ENCODE data around the gene VSX1.

The VSX1 gene

DNA sequence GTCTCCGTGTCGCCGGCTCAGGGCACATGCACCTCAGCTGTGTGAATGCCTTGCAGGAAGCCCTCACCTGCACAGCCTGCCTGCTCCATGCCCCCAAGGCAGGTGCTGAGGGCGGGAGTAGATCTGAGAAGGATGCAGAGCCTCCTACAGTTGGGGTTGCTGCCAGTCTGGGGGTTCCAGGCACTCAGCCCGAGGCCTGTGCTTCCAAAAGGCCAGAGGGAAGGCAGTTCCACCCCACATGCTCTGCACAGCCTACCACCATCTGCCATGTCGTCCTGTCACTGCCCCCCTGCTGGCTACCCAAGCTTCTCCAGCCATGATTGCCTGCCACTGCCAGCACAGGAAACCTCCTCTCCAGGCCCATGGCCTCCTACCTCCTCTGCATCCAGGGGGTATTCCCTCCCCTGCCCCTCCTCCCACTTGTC lies 43.3 kb downstream of the VSX1 start:
- H3K36me3 ChIP-seq (ENCODE audit: control insufficient read depth, insufficient read depth, low read length): no peaks in the 10 kb centered on the region
- no peak overlapping the region for H3K4me3 ChIP-seq (ENCODE audit: low read depth, low read length)
- peaks cover 3% of the 10 kb centered on the region for H3K27me3 ChIP-seq (ENCODE audit: control insufficient read depth, insufficient read depth, low read length)
- H3K9ac ChIP-seq (ENCODE audit: low read depth, low read length): no peak overlapping the region
- no peaks in the 10 kb centered on the region for H3K4me1 ChIP-seq (ENCODE audit: control insufficient read depth, insufficient read depth, low read length)
- H3K9me3 ChIP-seq (ENCODE audit: control insufficient read depth, insufficient read depth, low read length): no peaks in the 10 kb centered on the region

DNA sequence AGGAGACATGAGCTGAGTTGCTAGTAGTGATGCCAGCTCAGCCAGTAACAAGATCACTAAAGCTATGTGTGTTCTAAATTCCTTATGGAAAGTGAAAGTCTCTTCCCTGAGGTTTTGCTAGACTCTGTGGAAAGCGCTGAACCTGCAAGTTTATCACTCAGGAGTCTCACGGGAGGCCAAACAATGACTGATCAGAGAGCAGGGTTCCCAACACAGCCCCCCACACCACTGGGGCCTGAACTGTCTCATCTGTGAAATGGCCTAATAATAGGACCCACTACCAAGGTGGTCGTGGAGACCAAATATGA lies 43.9 kb downstream of the VSX1 start:
- no peak overlapping the region for H3K9ac ChIP-seq (ENCODE audit: low read depth, low read length)

DNA sequence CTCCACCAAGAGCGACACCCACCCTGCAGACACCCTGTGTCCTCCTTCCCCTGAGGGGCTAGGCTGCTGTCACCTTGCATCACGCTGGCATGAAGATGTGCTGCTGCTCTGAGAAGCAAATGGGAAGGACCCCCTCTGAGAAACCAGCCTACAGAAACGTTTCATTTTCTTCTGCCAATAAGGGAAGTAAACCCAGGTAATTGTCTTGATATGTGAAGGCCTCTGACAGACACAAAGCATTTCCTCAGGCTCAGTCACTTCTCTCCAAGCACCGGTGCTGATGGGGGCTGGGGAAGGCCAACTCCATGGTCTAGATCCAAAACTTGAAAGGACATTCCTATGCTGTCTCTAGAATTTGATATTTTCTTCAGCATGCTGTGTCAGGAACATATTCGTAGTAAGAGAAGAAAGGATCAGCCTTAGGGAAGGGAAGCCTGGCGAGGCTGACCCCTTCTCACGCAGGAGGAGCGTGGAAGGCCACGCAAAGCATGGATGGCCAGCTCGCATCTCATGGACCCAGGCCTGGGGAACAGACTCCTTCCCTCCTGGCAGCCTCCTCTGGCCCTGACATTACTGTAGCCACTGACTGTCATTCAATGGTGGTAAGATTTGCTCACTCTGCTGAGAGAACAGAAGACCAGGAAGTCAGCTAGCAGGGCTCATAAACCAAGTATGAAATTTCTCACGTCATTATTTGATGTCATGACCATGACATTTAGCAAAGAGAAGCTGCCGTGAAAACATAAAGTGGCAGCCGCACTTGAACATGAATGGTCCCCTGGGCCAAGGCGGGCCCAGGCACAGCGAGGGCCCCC lies 44.4 kb downstream of the VSX1 start:
- Histone ChIP-seq H3K4me3 (ENCODE audit: low read depth, low read length) (no peak overlapping the region), H3K9ac (ENCODE audit: low read depth, low read length) (no peak overlapping the region), H3K9me3 (ENCODE audit: control insufficient read depth, insufficient read depth, low read length) (no peaks in the 10 kb centered on the region), H3K36me3 (ENCODE audit: control insufficient read depth, insufficient read depth, low read length) (no peaks in the 10 kb centered on the region), H3K27me3 (ENCODE audit: control insufficient read depth, insufficient read depth, low read length) (peaks cover 3% of the 10 kb centered on the region), H3K4me1 (ENCODE audit: control insufficient read depth, insufficient read depth, low read length) (peaks cover 2% of the 10 kb centered on the region)

More for the DNA sequence above, 43.9 kb downstream of the VSX1 start:
- H3K9me3 ChIP-seq (ENCODE audit: control insufficient read depth, insufficient read depth, low read length): no peaks in the 10 kb centered on the region
- peaks cover 3% of the 10 kb centered on the region for H3K27me3 ChIP-seq (ENCODE audit: control insufficient read depth, insufficient read depth, low read length)
- H3K4me3 ChIP-seq (ENCODE audit: low read depth, low read length): no peak overlapping the region
- peaks cover under 1% of the 10 kb centered on the region for H3K4me1 ChIP-seq (ENCODE audit: control insufficient read depth, insufficient read depth, low read length)
- H3K36me3 ChIP-seq (ENCODE audit: control insufficient read depth, insufficient read depth, low read length): no peaks in the 10 kb centered on the region

DNA sequence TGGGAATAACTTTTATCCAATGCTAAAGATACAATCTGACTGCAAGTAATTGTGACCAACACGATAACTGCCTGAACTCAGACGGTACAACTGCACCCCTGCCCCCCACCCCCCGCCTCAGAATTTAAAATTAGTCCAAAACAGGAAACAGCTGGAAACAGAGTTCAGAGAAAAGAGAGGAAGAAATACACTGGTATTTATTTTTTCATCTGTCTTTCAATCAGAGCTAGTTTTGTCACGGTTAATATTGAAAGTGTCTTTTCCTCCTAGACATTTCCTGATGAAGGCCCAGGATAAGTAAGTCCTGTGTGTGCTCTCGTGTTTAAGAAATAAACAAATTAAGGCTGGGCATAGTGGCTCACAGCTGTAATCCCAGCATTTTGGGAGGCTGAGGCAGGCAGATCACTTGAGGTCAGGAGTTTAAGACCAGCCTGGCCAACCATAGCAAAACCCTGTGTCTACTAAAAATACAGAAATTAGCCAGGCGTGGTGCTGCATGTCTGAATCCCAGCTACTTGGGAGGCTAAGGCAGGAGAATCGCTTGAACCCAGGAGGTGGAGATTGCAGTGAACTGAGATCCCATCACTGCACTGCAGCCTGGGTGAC lies 45.5 kb downstream of the VSX1 start:
- Histone ChIP-seq H3K9ac (ENCODE audit: low read depth, low read length) (no peak overlapping the region), H3K4me1 (ENCODE audit: control insufficient read depth, insufficient read depth, low read length) (peaks cover 2% of the 10 kb centered on the region), H3K27me3 (ENCODE audit: control insufficient read depth, insufficient read depth, low read length) (peaks cover 3% of the 10 kb centered on the region), H3K36me3 (ENCODE audit: control insufficient read depth, insufficient read depth, low read length) (no peaks in the 10 kb centered on the region), H3K9me3 (ENCODE audit: control insufficient read depth, insufficient read depth, low read length) (no peaks in the 10 kb centered on the region), H3K4me3 (ENCODE audit: low read depth, low read length) (no peak overlapping the region)

DNA sequence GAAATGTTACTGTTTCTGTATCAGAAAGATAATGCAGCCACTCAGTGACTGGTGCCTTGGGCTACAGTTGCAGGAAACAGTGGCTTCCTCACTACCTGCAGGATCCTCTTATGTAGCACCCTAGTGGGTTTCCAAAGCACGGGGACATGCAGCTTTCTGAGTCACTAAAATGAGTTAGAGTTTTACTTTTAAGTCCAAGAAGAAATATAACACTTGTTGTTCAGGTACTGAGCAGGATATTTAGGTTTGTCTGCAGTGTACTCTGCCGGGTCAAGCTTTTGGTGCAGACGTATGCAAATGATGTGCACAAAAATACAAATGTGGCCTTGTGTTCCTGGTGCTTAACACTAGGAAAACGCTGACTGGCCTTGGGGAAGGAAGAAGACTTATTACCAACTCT lies 46.0 kb downstream of the VSX1 start:
- H3K9me3 ChIP-seq (ENCODE audit: control insufficient read depth, insufficient read depth, low read length): no peaks in the 10 kb centered on the region
- H3K4me1 ChIP-seq (ENCODE audit: control insufficient read depth, insufficient read depth, low read length): peaks cover 2% of the 10 kb centered on the region
- no peak overlapping the region for H3K9ac ChIP-seq (ENCODE audit: low read depth, low read length)
- H3K27me3 ChIP-seq (ENCODE audit: control insufficient read depth, insufficient read depth, low read length): peaks cover 3% of the 10 kb centered on the region
- H3K4me3 ChIP-seq (ENCODE audit: low read depth, low read length): no peak overlapping the region
- H3K36me3 ChIP-seq (ENCODE audit: control insufficient read depth, insufficient read depth, low read length): no peaks in the 10 kb centered on the region

DNA sequence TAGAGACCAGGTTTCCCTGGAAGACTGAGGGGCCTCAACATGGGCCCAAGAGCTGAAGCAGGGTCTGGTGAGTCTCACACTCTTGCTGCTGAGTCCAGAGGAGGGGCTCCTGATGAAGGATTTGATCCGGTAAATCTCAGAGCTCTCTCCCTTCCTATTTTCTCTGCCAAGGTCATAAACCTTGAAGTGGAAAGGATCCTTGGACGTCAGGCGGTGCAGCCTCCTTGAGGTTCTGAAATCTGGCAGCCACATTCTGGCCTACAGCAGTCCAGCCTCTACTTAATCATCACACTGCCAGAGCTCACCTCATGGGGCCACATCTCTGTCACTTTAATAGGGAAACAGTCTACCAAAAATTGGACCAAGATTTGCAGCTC lies 48.0 kb downstream of the VSX1 start:
- peaks cover 2% of the 10 kb centered on the region for H3K4me1 ChIP-seq (ENCODE audit: control insufficient read depth, insufficient read depth, low read length)
- H3K36me3 ChIP-seq (ENCODE audit: control insufficient read depth, insufficient read depth, low read length): no peaks in the 10 kb centered on the region
- no peak overlapping the region for H3K9ac ChIP-seq (ENCODE audit: low read depth, low read length)
- H3K4me3 ChIP-seq (ENCODE audit: low read depth, low read length): no peak overlapping the region
- H3K27me3 ChIP-seq (ENCODE audit: control insufficient read depth, insufficient read depth, low read length): peaks cover 3% of the 10 kb centered on the region
- H3K9me3 ChIP-seq (ENCODE audit: control insufficient read depth, insufficient read depth, low read length): no peaks in the 10 kb centered on the region

DNA sequence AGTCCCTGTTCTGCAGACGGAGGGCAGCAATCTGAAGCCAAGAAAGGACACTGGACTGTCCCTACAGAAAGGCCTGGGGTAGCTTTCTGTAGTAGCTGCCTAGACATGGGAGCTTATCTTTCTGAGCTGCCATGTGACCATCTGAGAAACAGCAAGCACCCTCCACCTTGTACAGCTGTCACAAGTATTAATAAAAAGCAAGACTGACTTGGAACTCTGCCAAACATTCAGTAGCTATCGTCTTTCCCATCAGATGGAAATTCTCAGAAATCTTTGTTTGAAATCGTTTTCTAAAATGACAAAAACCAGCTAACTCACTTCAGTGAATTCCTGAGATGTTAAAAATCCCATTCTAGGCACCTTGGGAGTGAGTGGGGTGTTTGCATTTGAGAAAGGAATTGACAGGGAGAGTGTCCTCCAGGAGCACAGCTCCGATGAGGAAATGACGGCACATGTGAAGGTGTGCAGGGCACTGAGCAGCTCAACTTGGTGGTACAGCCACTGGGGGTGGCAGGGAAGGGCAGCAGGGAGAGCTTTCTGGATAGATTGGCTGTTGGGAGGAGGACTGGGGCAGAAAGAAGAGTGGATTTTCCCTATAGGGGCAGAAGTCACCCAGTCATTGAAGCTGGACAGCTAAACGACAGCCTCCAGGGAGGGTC lies 48.5 kb downstream of the VSX1 start:
- Histone ChIP-seq H3K9me3 (ENCODE audit: control insufficient read depth, insufficient read depth, low read length) (no peaks in the 10 kb centered on the region), H3K36me3 (ENCODE audit: control insufficient read depth, insufficient read depth, low read length) (no peaks in the 10 kb centered on the region), H3K27me3 (ENCODE audit: control insufficient read depth, insufficient read depth, low read length) (peaks cover 3% of the 10 kb centered on the region), H3K4me3 (ENCODE audit: low read depth, low read length) (no peak overlapping the region), H3K9ac (ENCODE audit: low read depth, low read length) (no peak overlapping the region), H3K4me1 (ENCODE audit: control insufficient read depth, insufficient read depth, low read length) (peaks cover 2% of the 10 kb centered on the region)

DNA sequence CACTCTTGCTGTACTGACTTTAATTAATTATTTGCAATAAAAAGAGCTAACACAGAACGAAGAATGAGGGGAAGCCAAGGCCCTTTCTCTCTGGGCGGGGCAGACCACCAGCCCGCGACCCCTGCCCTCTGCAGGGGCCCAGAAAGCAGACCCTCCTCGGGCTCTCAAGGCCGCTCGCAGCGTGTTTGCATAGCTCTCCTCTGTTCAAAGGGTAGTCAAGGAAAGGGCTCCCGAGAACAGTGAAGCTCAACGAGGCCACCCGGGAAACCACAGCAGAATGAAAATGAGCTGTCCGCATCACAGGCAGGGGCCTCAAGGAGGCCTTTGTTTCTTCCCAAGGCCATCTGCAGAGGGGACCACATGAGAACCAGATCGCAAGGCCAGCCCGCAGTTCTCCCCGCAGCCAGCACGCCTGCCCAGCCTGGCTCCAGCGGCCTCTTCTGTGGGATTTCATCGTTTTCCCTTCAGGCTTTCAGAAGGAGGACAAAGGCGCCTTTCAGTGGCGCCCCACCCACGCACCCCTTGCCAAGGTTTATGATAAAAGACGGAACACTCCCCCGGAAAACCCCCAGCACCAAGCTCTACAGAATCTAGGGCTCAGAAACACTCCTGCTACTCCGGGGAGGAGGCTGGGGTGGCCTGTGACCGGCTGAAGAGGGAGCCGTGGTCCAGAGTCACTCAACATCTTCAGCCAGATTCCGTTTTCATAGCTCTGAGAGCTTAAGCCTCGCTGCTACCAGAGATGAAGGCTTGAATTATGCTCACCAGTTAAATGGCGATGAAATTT lies 49.3 kb downstream of the VSX1 start:
- Histone ChIP-seq H3K4me1 (ENCODE audit: control insufficient read depth, insufficient read depth, low read length) (peaks cover 2% of the 10 kb centered on the region), H3K36me3 (ENCODE audit: control insufficient read depth, insufficient read depth, low read length) (no peaks in the 10 kb centered on the region), H3K9me3 (ENCODE audit: control insufficient read depth, insufficient read depth, low read length) (no peaks in the 10 kb centered on the region), H3K27me3 (ENCODE audit: control insufficient read depth, insufficient read depth, low read length) (peaks cover 3% of the 10 kb centered on the region), H3K4me3 (ENCODE audit: low read depth, low read length) (no peak overlapping the region), H3K9ac (ENCODE audit: low read depth, low read length) (no peak overlapping the region)

DNA sequence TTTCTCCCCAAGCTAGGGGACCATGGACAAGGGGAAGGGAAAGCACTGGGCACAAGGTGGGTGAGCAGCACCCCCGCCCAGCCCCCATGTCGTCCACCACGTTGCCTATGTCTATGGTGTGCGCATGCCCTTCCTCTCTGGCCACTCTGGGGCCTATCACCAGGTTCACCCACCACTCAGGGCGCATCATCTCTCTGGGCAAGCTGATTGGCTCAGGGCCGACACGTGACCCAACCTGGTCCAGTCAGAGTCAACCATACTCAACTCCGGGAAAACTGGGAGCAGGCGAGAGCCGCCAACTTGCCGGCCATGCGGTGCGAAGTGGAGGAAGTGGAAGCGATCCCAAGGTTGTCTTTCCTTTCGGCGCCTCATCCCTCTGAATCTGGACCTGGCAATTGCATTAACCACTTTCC lies 49.9 kb downstream of the VSX1 start:
- Histone ChIP-seq H3K36me3 (ENCODE audit: control insufficient read depth, insufficient read depth, low read length) (no peaks in the 10 kb centered on the region), H3K27me3 (ENCODE audit: control insufficient read depth, insufficient read depth, low read length) (peaks cover 3% of the 10 kb centered on the region), H3K9ac (ENCODE audit: low read depth, low read length) (no peak overlapping the region), H3K4me3 (ENCODE audit: low read depth, low read length) (no peak overlapping the region), H3K4me1 (ENCODE audit: control insufficient read depth, insufficient read depth, low read length) (peaks cover 2% of the 10 kb centered on the region), H3K9me3 (ENCODE audit: control insufficient read depth, insufficient read depth, low read length) (no peaks in the 10 kb centered on the region)

DNA sequence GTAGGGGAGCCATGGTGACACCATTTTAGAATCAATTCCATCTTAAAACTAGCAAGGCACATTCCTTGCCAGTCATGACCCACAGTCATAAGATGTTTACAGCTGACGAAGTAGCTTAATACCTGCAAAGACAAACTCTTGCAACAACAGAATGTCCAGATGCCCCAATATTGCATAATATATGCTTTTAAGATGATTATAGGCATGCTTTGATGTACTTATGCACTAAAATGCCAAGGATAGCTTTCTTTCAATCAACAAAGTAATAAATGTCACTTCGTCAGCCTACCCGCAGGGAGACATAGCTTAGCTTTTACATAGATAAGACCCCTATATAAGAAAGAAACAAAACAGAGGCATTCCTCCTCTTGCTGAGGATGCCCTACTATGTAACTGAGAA lies 50.7 kb downstream of the VSX1 start:
- no peak overlapping the region for H3K4me3 ChIP-seq (ENCODE audit: low read depth, low read length)
- H3K36me3 ChIP-seq (ENCODE audit: control insufficient read depth, insufficient read depth, low read length): no peaks in the 10 kb centered on the region
- peaks cover 3% of the 10 kb centered on the region for H3K27me3 ChIP-seq (ENCODE audit: control insufficient read depth, insufficient read depth, low read length)
- no peak overlapping the region for H3K9ac ChIP-seq (ENCODE audit: low read depth, low read length)
- no peaks in the 10 kb centered on the region for H3K9me3 ChIP-seq (ENCODE audit: control insufficient read depth, insufficient read depth, low read length)
- peaks cover 2% of the 10 kb centered on the region for H3K4me1 ChIP-seq (ENCODE audit: control insufficient read depth, insufficient read depth, low read length)

DNA sequence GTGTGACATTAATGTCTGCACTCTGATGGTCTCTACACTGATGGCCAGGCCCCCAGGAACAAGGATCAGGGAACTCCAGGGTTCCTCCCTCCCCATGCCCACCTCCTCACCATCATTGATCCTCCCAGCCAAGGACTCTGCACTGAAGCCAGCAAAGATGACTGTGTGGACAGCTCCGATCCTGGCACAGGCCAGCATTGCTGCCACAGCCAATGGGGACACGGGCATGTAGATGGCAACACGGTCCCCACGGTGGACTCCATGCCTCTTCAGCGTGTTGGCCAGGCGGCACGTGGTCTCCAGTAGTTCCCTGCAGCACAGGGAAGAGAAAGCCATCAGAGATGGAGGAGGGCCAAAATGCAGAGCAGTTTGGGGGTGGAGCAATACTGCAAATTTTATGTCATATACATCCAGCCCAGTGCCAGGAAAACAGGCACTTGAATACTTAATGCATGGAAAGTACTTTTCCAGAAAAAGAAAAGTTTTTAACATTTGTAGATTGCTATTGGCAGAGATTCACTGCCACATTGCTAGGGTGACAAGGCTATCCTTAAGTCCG lies 51.2 kb downstream of the VSX1 start:
- Histone ChIP-seq H3K9ac (ENCODE audit: low read depth, low read length) (no peak overlapping the region), H3K4me1 (ENCODE audit: control insufficient read depth, insufficient read depth, low read length) (peaks cover 2% of the 10 kb centered on the region), H3K9me3 (ENCODE audit: control insufficient read depth, insufficient read depth, low read length) (no peaks in the 10 kb centered on the region), H3K27me3 (ENCODE audit: control insufficient read depth, insufficient read depth, low read length) (peaks cover 3% of the 10 kb centered on the region), H3K36me3 (ENCODE audit: control insufficient read depth, insufficient read depth, low read length) (no peaks in the 10 kb centered on the region), H3K4me3 (ENCODE audit: low read depth, low read length) (no peak overlapping the region)
